HG02943 (cell line): ENCODE results near the gene EPSTI1.

Experiments
- ATAC-seq: cut with Tn5 transposase; IDR thresholded peaks from one replicate; pipeline ENCODE4 v1.9.1; 2021; ENCODE audit warnings: mild to moderate bottlenecking, low read depth, moderate library complexity; ENCODE audit not compliant: unreplicated experiment

Gene EPSTI1

DNA sequence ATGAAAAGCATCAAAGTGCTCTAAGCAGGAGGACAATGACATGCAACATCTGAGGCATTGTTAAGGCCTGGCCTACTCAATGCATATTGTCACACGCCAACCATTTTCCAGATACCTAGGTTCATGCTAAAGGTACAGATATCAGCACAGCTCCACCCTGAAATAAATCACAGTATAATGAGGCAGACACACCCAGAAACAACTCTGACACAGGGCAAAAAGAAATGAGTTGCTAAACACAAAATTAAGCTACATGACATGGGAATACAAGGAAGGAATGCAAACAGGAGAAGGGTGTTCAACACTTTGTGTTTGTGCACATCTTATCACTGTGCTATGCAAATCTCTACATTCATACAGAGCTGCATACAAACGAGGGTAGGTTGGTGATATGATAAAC, 86.5 kb downstream of the EPSTI1 start:
- no peak for ATAC-seq

DNA sequence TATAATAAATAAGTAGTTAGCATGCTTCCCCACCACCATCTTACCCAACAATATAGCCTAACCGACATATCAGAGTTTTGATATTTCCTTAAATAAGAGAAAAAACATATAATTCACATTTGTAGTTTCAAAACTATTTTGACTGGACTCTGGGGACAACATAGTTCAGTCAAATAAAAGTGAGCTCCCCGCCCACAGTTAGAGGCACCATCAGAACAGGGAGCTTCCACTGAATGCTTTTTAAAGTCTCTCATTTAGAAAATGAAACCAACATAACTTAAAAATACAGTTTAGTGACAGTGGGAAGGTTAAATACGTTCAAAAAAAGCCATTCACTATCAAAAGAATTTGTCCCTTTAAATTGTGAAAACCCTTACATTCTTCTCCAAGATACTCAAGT, 92.8 kb downstream of the EPSTI1 start:
- no peak for ATAC-seq

DNA sequence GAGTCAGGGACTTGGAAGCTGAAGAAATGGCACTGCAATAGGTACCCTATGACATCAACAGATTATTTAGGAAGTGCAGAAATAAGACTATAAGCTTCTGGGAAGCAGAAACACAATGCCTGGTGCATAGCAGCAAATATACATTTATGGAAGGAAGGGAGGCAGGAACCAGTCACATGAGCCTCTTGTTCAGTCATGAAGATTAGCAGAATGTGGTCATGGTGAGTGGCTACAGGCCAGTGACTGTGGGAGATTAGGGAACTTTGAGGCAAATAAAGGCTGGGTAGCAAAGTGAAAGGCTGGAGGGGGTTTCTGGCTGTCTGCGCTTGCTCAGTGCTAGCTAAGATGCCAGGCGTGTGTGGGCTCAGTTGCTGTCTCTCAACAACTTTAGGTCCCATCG, 96.3 kb downstream of the EPSTI1 start:
- ATAC-seq, result no peak

DNA sequence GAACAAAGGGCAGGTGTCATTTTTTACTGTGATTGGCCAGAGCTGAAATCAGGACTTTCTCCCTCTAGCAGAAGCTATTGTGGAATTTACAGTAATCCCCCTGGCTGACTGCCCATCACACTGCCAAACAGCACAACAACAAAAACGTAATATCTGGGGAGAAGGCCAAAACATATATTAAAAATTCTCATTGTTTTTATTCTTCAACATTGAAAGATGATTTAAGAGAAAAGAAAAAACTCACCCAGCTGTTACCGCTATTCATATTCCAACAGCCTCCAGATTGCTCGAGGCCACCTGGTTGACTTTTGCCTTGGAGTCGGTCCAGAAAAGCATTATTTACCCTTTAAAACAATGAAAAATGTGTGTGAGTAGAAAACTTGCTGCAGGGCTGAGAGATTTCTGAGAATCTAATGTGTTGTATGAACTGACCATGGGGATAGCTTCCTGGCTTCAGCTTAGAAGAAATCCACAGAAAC, 97.2 kb downstream of the EPSTI1 start:
- no peak for ATAC-seq

DNA sequence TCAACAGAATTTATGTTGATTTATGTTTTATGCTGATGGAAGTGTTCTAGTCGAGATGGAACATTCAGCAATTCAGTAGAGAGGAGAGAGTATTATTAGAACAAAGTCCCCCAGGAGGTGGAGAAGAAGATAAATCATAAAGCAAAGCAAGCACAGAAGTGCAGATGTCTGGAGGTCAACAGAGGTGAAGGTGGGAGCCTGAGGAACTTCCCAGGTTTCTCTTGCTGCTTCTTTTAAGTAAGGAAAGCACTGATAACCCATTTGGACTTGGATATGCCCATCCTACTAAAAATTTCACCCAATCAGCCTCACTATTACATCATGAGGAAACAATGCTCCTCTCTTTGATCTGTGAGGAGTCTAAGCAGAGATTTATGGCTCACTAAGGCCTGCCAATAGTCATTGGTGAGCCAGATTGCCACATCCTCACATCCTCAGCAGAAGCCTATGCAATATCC, 98.8 kb downstream of the EPSTI1 start:
- ATAC-seq, result no peak

DNA sequence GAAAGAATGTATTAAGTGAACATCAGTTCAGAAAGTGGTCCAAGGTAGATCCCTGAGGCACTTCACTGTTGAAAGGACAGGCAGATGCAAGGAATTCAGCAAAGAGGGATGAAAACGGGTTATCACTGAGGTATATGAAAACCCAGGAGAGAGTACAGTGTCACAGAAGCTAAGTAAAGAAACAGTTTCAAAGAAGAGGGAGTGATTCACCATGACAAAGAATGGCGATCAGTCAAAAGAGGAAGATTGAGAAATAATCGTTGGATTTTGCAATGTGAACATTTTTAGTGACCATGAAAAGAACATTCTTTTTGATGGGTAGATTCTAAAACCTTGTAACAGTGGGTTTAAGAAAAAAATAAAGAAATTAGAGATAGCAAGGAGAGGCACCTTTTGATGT, 99.3 kb downstream of the EPSTI1 start:
- no peak for ATAC-seq

DNA sequence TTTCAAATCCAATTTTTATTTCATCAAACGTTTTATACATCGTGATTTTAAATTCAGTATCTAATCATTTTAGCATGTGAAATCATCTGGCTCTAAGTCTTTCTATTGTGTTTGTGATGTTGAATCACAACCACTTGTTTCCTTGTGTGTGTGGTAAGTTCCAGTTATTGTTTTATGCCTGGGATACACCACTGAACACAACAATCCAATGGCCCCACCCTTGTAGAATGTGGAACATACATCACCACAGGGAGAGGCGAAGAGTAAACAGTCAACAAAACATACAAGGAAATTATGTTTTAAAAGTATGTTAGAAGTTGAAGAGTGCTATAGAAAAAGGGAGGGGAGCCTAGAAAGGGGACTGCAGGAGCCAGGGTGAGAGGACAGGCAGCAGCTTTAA, 100.5 kb downstream of the EPSTI1 start:
- ATAC-seq, result no peak

DNA sequence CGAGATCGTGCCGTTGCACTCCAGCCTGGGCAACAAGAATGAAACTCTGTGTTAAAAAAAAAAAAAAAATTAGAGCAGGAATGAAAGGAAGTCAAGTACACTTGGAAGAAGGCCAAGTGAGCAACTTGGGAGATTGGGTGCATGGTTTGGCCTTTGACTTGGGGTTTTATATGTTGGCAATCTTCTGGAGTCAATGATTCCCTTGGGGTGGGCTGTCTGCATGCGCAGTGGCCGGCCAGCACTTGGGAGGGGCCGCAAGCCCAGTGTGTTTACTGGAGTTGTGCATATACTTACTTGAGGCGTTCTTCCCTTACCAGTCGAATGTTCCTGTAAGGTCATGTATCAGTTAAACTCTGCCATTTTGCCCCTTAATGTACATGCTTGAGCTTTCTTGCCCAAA, 106.7 kb downstream of the EPSTI1 start:
- no peak for ATAC-seq

DNA sequence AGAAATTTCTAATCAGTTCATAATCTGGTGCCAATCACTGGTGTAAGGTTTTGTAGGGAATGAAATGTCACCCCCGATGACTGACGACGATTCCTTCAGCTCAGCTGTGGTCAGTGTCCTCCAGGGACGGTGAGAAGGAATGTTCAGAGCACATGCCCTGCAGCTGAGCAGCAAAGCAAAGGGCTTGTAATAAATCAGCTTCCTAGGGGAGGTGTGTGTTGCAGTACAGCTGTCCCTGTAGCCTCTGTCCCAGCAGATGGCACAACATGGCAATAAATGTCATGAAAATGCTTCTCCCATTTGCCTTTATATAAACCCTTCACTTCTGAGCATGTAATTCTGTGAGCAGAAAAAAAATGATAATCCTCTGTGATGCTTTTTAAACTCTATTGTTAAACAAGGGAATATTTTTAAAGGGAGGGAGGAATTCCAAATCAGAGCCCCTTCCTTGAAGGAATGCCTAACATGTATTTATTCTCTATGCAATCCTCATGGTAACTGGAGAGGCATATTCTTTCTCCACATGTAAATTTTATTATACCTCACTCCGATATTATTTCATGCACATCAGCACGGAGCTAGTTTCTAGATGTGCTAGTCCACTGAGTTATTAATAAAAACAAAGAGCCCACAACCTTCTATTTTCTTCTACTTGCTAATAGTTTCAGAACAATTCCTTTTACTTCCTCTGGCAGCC, 108.1 kb downstream of the EPSTI1 start:
- no peak for ATAC-seq

DNA sequence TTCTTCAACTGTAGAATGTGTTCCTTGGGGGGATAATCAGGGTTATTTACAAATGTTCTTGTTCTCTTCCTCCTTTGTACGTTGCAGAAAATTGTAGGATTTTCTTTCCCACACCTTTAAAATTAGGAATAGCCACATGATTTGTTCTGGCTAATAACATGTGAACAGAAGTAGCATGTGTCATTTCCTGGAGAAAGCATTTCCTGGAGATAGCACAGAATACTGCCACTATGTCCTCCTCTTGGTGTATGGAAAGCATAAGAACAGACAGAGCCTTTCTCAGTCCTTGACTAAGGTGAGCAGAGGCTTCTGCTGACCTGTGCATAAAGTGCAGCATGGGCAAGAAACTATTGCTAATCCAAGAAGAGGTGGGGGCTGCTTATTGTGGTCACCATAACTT, 108.9 kb downstream of the EPSTI1 start:
- ATAC-seq, result no peak

DNA sequence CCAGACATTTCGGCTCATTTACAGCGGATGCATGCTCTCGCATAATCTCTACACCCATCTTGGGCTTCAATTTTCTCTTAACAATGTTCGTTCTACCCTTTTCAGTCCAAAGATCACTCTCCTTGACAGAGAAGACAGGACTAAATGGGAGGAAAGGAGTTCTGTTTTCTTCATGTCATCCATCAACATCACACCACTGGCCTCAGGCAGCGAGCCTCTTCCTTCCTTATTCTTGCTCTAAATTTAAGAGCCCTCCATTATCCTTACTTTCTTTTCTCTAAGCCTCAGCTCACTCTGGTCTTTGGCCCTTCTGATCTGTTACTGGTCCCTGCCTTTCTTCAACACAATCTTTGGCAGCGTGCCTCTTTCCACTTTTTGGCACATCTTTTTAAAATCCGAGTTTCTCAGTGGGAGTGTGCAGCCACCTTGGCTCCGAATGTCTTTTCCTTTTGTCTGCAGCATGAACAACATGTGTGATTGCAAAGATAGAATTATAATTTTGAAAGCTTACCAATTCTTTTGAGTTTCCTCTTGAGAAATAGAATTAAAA, 111.9 kb downstream of the EPSTI1 start:
- no peak for ATAC-seq

DNA sequence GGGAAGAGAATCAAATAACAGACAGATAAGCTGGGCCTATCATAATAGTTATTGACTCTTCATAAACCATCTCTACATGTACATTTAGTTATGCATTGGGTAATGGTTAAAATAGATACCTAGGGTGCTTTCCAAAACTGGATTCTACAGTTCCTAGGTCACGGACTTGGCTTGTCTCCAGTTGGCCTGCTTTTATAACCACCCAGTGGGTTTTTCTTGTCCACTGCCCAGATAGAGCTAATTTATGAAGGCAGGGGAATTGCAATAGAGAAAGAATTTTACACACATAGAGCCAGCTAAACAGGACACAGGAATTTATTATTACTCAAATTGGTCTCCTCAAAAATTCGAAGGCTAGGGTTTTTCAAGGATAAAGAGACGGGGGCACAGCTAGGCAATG, 113.3 kb downstream of the EPSTI1 start:
- ATAC-seq, result no peak

DNA sequence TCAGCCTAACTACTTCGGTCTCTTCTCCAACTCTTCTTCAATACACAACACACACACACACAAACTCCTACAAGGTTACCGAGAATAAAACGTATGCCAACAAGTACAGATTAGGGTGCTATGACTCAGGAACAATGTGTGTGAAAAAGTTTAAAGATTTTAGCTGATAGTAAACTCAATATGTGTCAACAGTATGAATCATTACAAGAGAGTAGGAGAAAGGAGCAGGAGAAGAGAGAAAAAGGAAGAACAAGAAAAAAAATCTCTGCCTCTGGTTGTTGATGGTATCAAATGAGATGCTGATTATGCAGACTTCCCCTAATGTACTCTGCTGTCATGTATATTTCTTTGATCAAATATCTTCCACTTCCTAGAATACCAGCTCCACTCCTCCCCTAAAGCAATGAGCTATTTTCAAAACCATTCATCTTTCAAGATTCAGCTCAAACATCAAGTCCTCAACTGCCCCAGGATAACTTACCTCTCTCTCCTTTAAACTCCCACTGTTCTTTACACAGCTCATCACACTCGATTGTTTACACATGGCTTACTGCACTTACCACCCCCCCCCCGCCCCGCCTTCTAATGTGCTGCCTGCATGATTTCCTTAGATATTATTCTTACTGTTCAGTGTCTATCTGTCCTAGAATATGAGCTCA, 115.0 kb downstream of the EPSTI1 start:
- no peak for ATAC-seq

DNA sequence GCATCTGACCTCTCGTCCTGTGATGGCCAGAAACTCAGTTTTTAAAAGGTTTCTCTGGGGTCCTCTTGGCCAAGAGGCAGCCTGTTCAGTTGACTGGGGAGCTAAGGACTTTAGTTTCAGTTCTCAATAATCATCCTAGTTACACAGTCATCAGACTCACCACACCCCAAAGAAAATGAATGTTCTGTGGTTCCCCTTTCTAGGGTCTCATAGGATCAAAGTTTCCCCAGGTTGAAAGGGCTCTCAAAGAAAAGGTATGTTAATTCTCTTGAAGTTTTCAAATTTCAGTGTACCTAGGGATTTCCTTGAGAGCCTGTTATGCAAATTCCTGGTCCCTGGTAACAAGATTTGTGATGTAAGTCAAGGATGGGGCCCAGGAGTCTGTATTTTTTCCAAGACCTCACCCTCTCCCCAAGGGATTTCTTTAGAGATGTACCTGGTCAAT, 115.7 kb downstream of the EPSTI1 start:
- peak; percentile 92 for ATAC-seq

DNA sequence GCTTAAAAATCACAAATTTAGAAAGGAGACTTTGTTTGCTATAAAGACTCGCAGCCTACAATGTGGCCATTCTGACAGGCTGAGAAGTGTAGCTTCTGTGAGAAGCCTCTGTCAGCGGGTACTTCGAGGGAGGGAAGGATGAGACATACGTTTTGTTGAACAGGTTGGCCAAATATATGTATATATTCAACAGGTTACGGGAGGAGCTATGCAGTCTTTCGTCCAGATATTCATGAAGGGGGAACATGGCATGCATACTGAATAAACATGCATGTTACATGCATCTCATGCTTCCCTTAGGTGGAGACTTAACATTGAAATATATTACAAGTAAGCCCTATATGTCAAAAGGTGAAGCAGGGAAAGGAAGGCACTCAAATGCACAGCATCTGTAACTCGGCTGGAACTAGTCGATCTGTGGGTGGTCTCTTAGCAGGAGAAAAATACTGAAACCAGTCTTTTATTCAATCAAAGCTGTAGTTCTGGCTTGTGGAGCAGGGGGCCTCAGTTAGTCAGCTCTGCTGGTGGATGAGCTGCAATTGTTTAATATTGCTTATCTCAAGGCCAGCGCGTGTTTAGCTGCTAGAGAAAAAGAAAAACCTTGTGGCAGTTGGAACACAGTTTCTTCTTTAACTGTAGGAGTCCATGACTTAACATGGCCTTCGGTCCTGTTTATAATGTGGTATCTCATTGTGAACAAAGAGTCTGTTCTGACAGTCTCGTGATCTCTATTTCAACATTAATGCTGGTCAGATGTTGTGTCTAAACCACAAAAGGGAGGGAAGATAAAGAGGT, 116.4 kb downstream of the EPSTI1 start:
- no peak for ATAC-seq

DNA sequence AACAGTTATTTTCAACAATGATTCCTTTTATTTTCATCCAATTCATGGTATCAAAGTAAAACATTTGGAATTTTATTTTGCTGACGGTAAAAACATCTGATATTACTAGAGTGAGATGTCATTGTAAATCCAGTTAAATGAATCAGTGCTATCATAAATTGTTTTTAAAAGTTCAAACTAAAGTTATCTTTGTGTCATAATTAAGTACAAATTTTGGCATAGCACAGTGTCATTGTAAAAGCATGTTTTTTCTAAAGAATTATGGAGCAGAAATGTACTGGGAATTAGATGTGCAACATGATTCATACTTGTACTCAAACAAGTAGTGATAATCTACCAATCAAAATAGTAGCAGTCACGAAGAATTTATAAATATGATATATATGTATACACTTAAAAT, 117.8 kb downstream of the EPSTI1 start:
- ATAC-seq, result no peak

DNA sequence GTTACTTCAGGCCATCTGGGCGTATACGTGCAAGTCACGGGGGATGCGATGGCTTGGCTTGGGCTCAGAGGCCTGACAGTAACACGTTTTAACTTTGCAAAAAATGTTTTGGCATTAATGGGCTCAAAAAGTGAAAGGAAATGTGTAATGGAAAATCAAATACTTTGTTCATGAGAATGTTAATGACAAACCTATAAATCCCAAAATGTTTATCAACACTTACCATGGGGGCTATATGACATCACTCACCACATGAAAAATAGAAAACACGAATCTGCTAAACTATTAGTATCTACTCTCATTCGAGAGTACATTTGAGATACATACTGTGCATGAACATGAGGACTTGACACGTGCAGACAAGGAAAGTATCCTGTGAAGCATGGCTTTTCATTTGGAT, 119.0 kb downstream of the EPSTI1 start:
- ATAC-seq, result no peak

DNA sequence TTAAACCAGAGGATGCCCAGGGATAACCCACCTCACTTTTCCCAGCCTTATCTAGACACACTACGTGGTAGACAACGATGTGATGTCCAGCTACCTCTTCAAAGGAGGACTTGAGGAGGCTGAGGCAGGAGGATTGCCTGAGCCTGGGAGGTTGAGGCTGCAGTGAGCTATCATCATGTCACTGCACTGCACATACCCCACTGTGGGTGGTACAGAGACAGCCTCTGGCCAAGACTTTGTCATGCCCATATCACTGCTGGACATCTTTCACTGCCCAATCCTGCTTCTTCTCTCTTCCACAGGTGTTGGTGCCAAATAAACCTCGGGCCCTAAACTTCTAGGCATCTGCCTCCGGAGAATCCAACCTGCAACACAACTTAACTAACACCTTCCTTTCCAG, 124.8 kb downstream of the EPSTI1 start:
- ATAC-seq, result no peak

DNA sequence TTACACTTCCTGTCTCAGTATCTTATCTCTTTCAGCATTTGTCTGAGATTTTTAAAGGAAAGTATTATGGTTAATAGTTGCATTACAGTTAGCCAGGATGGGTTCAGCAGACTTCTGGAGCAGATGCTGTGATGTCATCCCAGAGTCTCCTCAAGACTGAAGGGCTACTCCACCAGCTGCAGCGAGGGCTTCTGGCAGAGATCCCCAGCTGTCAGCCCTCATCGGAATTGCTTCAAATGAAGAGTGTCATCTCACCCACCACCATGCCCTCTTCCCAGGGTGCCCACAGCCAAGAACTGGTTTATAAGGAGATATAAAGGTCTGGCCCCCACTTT, 126.3 kb downstream of the EPSTI1 start:
- ATAC-seq, result no peak

DNA sequence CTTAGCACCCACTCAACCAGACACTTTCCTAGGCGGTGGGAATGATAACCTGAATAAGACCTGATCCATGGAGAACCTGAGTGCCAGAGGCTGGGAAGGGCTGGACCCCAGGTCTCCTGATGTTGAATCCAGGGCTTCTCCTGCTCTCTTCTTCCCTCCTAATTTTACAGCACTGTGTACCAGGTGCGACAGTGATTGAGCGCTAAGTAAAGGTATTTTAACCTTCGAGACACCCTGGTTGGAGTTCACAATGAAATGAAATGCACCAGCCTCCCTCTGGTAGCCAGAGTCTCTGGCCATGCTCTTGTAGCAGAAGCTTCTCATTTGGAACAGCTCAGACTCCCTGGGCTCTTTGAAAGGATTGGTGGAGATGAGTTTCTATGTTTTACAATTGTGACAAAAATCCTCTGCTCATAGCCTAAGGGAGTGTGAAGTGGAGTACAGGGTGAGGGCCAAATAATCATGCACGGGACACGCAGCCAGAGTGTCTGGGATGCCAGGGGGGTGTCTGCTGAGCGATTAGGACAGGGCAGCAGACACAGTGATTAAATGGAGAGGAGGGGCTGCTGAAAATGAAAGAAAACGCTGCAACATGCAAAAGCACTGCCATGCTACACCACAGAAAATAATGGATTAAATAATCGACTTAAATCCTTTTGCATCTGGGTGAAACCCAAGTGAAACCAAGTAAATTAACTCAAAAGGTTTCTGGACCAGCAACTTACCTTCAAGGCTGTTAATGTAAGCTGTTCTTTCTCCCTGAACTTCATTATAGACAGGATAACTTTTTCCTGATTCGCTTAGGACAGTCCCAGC, 126.9 kb downstream of the EPSTI1 start:
- no peak for ATAC-seq
